WERI-Rb-1 (cell line): Measurements from ENCODE around the gene SMIM44.

Source experiments
- DNase-seq: peaks from one replicate; pipeline ENCODE4 v3.0.0-alpha.2; 2020
- H3K27ac ChIP-seq: fragments of 250-450 bp; sonication (Bioruptor Pico); 2 replicates; pipeline ENCODE4 v1.5.1; 2020; ENCODE audit warnings: mild to moderate bottlenecking, moderate library complexity
- H3K27me3 ChIP-seq: fragments of 250-450 bp; sonication (Bioruptor Pico); 2 replicates; pipeline ENCODE4 v1.5.1; 2021; ENCODE audit warnings: mild to moderate bottlenecking, low read depth, moderate library complexity; ENCODE audit not compliant: insufficient read depth, severe bottlenecking
- H3K36me3 ChIP-seq: fragments of 250-450 bp; sonication (Bioruptor Pico); 2 replicates; pipeline ENCODE4 v1.5.1; 2020; ENCODE audit warnings: mild to moderate bottlenecking, moderate library complexity
- H3K4me3 ChIP-seq: 2 replicates; pipeline ENCODE4 v1.5.1; 2011; ENCODE audit warnings: low read depth, mild to moderate bottlenecking, control low read depth, low read length
- H3K9me3 ChIP-seq: fragments of 250-450 bp; sonication (Bioruptor Pico); 2 replicates; pipeline ENCODE4 v1.5.1; 2021; ENCODE audit warnings: mild to moderate bottlenecking, moderate library complexity; ENCODE audit not compliant: severe bottlenecking
- CTCF ChIP-seq: IDR thresholded peaks from 2 replicates; pipeline ENCODE4 v1.5.1; 2011; ENCODE audit warnings: low read depth, mild to moderate bottlenecking, control low read depth, inconsistent platforms, low read length

SMIM44 gene

GRCh38 chr19:3474010-3474409, 9.2 kb downstream of the SMIM44 start:
- Histone ChIP-seq H3K27ac (no peak overlapping the region), H3K4me3 (no peak overlapping the region)
- peak; percentile 37 for DNase-seq

GRCh38 chr19:3471954-3472655, 11.1 kb downstream of the SMIM44 start:
- TF ChIP-seq CTCF = peak; percentile 93
- Histone ChIP-seq H3K36me3 (no peaks in the 10 kb centered on the region), H3K27ac (no peak overlapping the region), H3K9me3 (no peaks in the 10 kb centered on the region), H3K4me3 (no peak overlapping the region), H3K27me3 (peaks cover 10% of the 10 kb centered on the region)
- DNase-seq = peak; percentile 59

More at GRCh38 chr19:3474010-3474409, 9.2 kb downstream of the SMIM44 start:
- Histone ChIP-seq H3K9me3 (no peaks in the 10 kb centered on the region), H3K36me3 (no peaks in the 10 kb centered on the region), H3K27me3 (peaks cover 10% of the 10 kb centered on the region)
- no peak for TF ChIP-seq CTCF

GRCh38 chr19:3470500-3471128, 12.6 kb downstream of the SMIM44 start:
- no peaks in the 10 kb centered on the region for H3K9me3 ChIP-seq

GRCh38 chr19:3469638-3470499, 13.4 kb downstream of the SMIM44 start:
- H3K27ac ChIP-seq = no peak overlapping the region
- TF ChIP-seq CTCF = peak; percentile 41
- DNase-seq = no peak
- no peaks in the 10 kb centered on the region for H3K36me3 ChIP-seq
- no peaks in the 10 kb centered on the region for H3K9me3 ChIP-seq
- peaks cover 10% of the 10 kb centered on the region for H3K27me3 ChIP-seq
- H3K4me3 ChIP-seq = no peak overlapping the region

More at GRCh38 chr19:3470500-3471128, 12.6 kb downstream of the SMIM44 start:
- H3K27ac ChIP-seq = no peak overlapping the region
- H3K36me3 ChIP-seq = no peaks in the 10 kb centered on the region
- TF ChIP-seq CTCF = no peak
- no peak for DNase-seq
- no peak overlapping the region for H3K4me3 ChIP-seq
- peaks cover 10% of the 10 kb centered on the region for H3K27me3 ChIP-seq

- Histone ChIP-seq H3K36me3 (no peaks in the 10 kb centered on the region; the same call in 1 of the 2 replicates), H3K27me3 (peaks cover 10% of the 10 kb centered on the region), H3K9me3 (no peaks in the 10 kb centered on the region), H3K4me3 (no peak overlapping the region), H3K27ac (no peak overlapping the region)
- TF ChIP-seq CTCF = no peak
- DNase-seq = no peak
These were observed 15.0 kb downstream of the SMIM44 start for GRCh38 chr19:3468211-3468610.
